H1 (cell line): ENCODE results near the gene SLC22A15. TPM values are rescaled to one million over a fixed set of nuclear protein-coding genes. Genes with fewer than 3 reads are reported as not detected.

Source experiments
- CTCF ChIA-PET: fragments of 300-600 bp; sonication (Branson Sonifier 250); formaldehyde crosslinking; loops from one replicate; lab custom pipeline; 2021; ENCODE audit not compliant: partially characterized antibody; lab: Charles Lee
- POLR2A ChIA-PET: fragments of 300-600 bp; sonication (Branson Sonifier 250); formaldehyde crosslinking; loops from one replicate; lab custom pipeline; 2021; ENCODE audit warnings: inconsistent platforms; ENCODE audit not compliant: partially characterized antibody; lab: Charles Lee
- DNase-seq, 2 experiments: peaks; one replicate each; pipeline versions ENCODE4 v3.0.0 to v3.0.0-alpha.2; 2010 to 2022; ENCODE audit warnings: low spot score in 2 of 2, low read depth in 1 of 2, mixed read lengths in 1 of 2
- FAIRE-seq: peaks from 2 replicates; lab custom pipeline; 2011; peaks lifted over from hg19 to GRCh38; lab: Jason Lieb, UNC
- H2AFZ ChIP-seq: 2 replicates; pipeline ENCODE4 v1.8.1; 2012; ENCODE audit warnings: low read length, inconsistent platforms
- H2AK5ac ChIP-seq: 2 replicates; pipeline ENCODE4 v1.6.1; 2013; ENCODE audit warnings: low read depth, low read length
- H2BK120ac ChIP-seq: replicated peaks from 2 replicates; pipeline ENCODE3; 2013; ENCODE audit warnings: low read depth, low read length, inconsistent platforms
- H2BK12ac ChIP-seq: 2 replicates; pipeline ENCODE4 v1.6.1; 2013; ENCODE audit warnings: low read depth, low read length
- H2BK15ac ChIP-seq: 2 replicates; pipeline ENCODE4 v1.6.1; 2013; ENCODE audit warnings: low read length
- H2BK20ac ChIP-seq: 2 replicates; pipeline ENCODE4 v1.6.1; 2013; ENCODE audit warnings: low read length
- H2BK5ac ChIP-seq: 2 replicates; pipeline ENCODE4 v1.6.1; 2013; ENCODE audit warnings: low read depth, low read length
- H3K14ac ChIP-seq: 2 replicates; pipeline ENCODE4 v1.6.1; 2013; ENCODE audit warnings: inconsistent platforms; ENCODE audit not compliant: insufficient read length
- H3K18ac ChIP-seq: 2 replicates; pipeline ENCODE4 v1.6.1; 2013; ENCODE audit warnings: low read length; ENCODE audit errors: extremely low read depth
- H3K23ac ChIP-seq: 2 replicates; pipeline ENCODE4 v1.6.1; 2013; ENCODE audit warnings: inconsistent platforms; ENCODE audit not compliant: insufficient read length
- H3K23me2 ChIP-seq: 2 replicates; pipeline ENCODE4 v1.6.1; 2013; ENCODE audit warnings: low read depth, low read length
- H3K27ac ChIP-seq: 2 replicates; pipeline ENCODE4 v1.6.1; 2011; ENCODE audit warnings: low read depth, low read length, inconsistent platforms
- H3K27me3 ChIP-seq, 4 experiments: replicated peaks in 1 of 4; 1 replicate in 1 of 4; 2 replicates in 3 of 4; pipeline versions ENCODE4 v1.6.1 to v1.8.1; 2011 to 2013; ENCODE audit warnings: low read length in 3 of 4, mild to moderate bottlenecking in 3 of 4, inconsistent platforms in 2 of 4, mixed read lengths in 2 of 4, moderate library complexity in 1 of 4; ENCODE audit not compliant: control insufficient read depth in 3 of 4, insufficient read depth in 3 of 4; ENCODE audit errors: extremely low read depth in 1 of 4
- H3K36me3 ChIP-seq, 4 experiments: 2 replicates each; pipeline versions ENCODE4 v1.6.1 to v1.8.1; 2011 to 2013; ENCODE audit warnings: mild to moderate bottlenecking in 4 of 4, low read length in 3 of 4, moderate library complexity in 2 of 4, control low read depth in 1 of 4, inconsistent platforms in 1 of 4; ENCODE audit not compliant: insufficient read depth in 4 of 4, control insufficient read depth in 2 of 4
- H3K4ac ChIP-seq: replicated peaks from 2 replicates; pipeline ENCODE3; 2013; ENCODE audit warnings: low read length, low read depth, mixed read lengths, inconsistent platforms; ENCODE audit not compliant: insufficient read length
- H3K4me1 ChIP-seq, 4 experiments: replicated peaks in 1 of 4; 1 replicate in 1 of 4; 2 replicates in 3 of 4; pipeline versions ENCODE4 v1.6.1 to v1.8.1; 2011 to 2013; ENCODE audit warnings: low read length in 3 of 4, inconsistent platforms in 2 of 4, mixed read lengths in 1 of 4; ENCODE audit not compliant: insufficient read depth in 4 of 4, control insufficient read depth in 3 of 4
- H3K4me2 ChIP-seq, 2 experiments: 2 replicates each; pipeline versions ENCODE4 v1.6.1 to v1.8.1; 2011 to 2013; ENCODE audit warnings: low read depth in 2 of 2, low read length in 2 of 2, control low read depth in 1 of 2, inconsistent platforms in 1 of 2, mild to moderate bottlenecking in 1 of 2; ENCODE audit not compliant: insufficient read depth in 1 of 2
- H3K4me3 ChIP-seq, 4 experiments: fragments of 200-600, 300-600 bp in 1 of 4; sonication (generic), shearing (Covaris generic), sonication (Bioruptor Twin) in 1 of 4; 2 replicates each; pipeline versions ENCODE4 v1.5.1 to v1.8.1; 2011 to 2016; ENCODE audit warnings: low read length in 4 of 4, low read depth in 3 of 4, control low read depth in 2 of 4, inconsistent platforms in 2 of 4, mild to moderate bottlenecking in 2 of 4, mixed read lengths in 1 of 4, moderate library complexity in 1 of 4; ENCODE audit not compliant: insufficient read depth in 2 of 4; ENCODE audit errors: extremely low read depth in 1 of 4
- H3K56ac ChIP-seq: replicated peaks from 2 replicates; pipeline ENCODE3; 2013; ENCODE audit warnings: low read depth, mild to moderate bottlenecking, mixed read lengths, low read length, inconsistent platforms; ENCODE audit not compliant: insufficient read length
- H3K79me1 ChIP-seq: 2 replicates; pipeline ENCODE4 v1.6.1; 2013; ENCODE audit warnings: low read depth, low read length, control low read depth
- H3K79me2 ChIP-seq, 2 experiments: 2 replicates each; pipeline versions ENCODE4 v1.6.1 to v1.8.1; 2012 to 2013; ENCODE audit warnings: low read length in 2 of 2, mild to moderate bottlenecking in 2 of 2, inconsistent platforms in 1 of 2; ENCODE audit not compliant: insufficient read depth in 2 of 2, control insufficient read depth in 1 of 2
- H3K9ac ChIP-seq, 4 experiments: replicated peaks in 1 of 4; 1 replicate in 1 of 4; 2 replicates in 3 of 4; pipeline versions ENCODE4 v1.6.1 to v1.8.1; 2011 to 2013; ENCODE audit warnings: low read depth in 3 of 4, low read length in 3 of 4, control low read depth in 2 of 4, mild to moderate bottlenecking in 2 of 4, moderate library complexity in 2 of 4, inconsistent platforms in 1 of 4; ENCODE audit errors: extremely low read depth in 1 of 4
- H3K9me3 ChIP-seq, 2 experiments: 2 replicates each; pipeline versions ENCODE4 v1.6.1 to v1.8.1; 2012 to 2013; ENCODE audit warnings: mild to moderate bottlenecking in 2 of 2, moderate library complexity in 2 of 2, control low read depth in 1 of 2, inconsistent platforms in 1 of 2, low read depth in 1 of 2, low read length in 1 of 2, mixed read lengths in 1 of 2; ENCODE audit not compliant: insufficient read depth in 2 of 2
- H4K20me1 ChIP-seq, 2 experiments: replicated peaks in 1 of 2; 2 replicates each; pipeline versions ENCODE3 to v1.8.1; 2011 to 2013; ENCODE audit warnings: inconsistent platforms in 2 of 2, low read length in 2 of 2, mild to moderate bottlenecking in 1 of 2; ENCODE audit not compliant: insufficient read depth in 2 of 2, control insufficient read depth in 1 of 2
- H4K5ac ChIP-seq: 2 replicates; pipeline ENCODE4 v1.6.1; 2013; ENCODE audit warnings: low read length, low read depth, mixed read lengths, inconsistent platforms; ENCODE audit not compliant: insufficient read length
- H4K8ac ChIP-seq: 2 replicates; pipeline ENCODE4 v1.8.0; 2013; ENCODE audit warnings: mild to moderate bottlenecking, moderate library complexity, low read length, inconsistent platforms; ENCODE audit not compliant: insufficient read depth; ENCODE audit errors: extremely low read depth
- H4K91ac ChIP-seq: replicated peaks from 2 replicates; pipeline ENCODE3; 2013; ENCODE audit warnings: low read length, mixed read lengths, inconsistent platforms; ENCODE audit not compliant: insufficient read length
- BCL11A ChIP-seq, 2 experiments: IDR thresholded peaks; one replicate each; pipeline ENCODE4 v1.6.1; 2011; ENCODE audit warnings: low read depth in 2 of 2, low read length in 2 of 2, mild to moderate bottlenecking in 2 of 2
- CBX5 ChIP-seq: fragments of 300-800, 300-1000 bp; sonication (generic); IDR thresholded peaks from 2 replicates; pipeline ENCODE4 v1.7.1; 2016; ENCODE audit warnings: antibody characterized with exemption, low read length, low read depth
- CREB1 ChIP-seq: IDR thresholded peaks from 2 replicates; pipeline ENCODE4 v1.6.1; 2012; ENCODE audit warnings: inconsistent platforms
- JUN ChIP-seq: IDR thresholded peaks from 2 replicates; pipeline ENCODE4 v1.6.1; 2011; ENCODE audit warnings: low read depth, mild to moderate bottlenecking, improper control_type of control experiment, low read length
- KDM1A ChIP-seq: fragments of 200-600, 300-600 bp; sonication (generic); IDR thresholded peaks from 2 replicates; pipeline ENCODE4 v1.7.1; 2016; ENCODE audit warnings: mild to moderate bottlenecking, low read length, borderline replicate concordance
- MAFK ChIP-seq: IDR thresholded peaks from 2 replicates; pipeline ENCODE4 v1.6.1; 2012; ENCODE audit warnings: low read depth, mild to moderate bottlenecking, improper control_type of control experiment, low read length
- SIN3A ChIP-seq, 2 experiments: IDR thresholded peaks in 1 of 2; conservative IDR thresholded peaks in 1 of 2; 2 replicates each; pipeline ENCODE4 v1.6.1; 2011 to 2012; ENCODE audit warnings: low read length in 2 of 2, improper control_type of control experiment in 1 of 2, low read depth in 1 of 2, mild to moderate bottlenecking in 1 of 2
- SP4 ChIP-seq: IDR thresholded peaks from 2 replicates; pipeline ENCODE4 v1.6.1; 2012; ENCODE audit warnings: low read length, inconsistent platforms
- WGBS, 2 experiments: shearing (Covaris generic) in 1 of 2; methylation state at CpG; one replicate each; pipeline versions ENCODE4 v1.1.6 to v1.1.7; 2013 to 2015; ENCODE audit warnings: low lambda C conversion rate in 2 of 2, mixed read lengths in 2 of 2, inconsistent platforms in 1 of 2, low coverage in 1 of 2, missing lambda C conversion rate in 1 of 2; ENCODE audit not compliant: insufficient replicate concordance in 2 of 2, insufficient coverage in 1 of 2, insufficient read length in 1 of 2; ENCODE audit errors: extremely low coverage in 1 of 2, missing lambda C conversion rate in 1 of 2; 5-methylcytosine and 5-hydroxymethylcytosine counted together
- polyA plus RNA-seq, 7 experiments: library from polyadenylated mRNA; depleted of rRNA in 3 of 7; stranded (reverse) in 5 of 7; unstranded in 2 of 7; fragments of >200 nt in 5 of 7; fragments of 200-250 nt in 2 of 7; gene quantifications; 1 replicate in 5 of 7; 2 replicates in 1 of 7; 4 replicates in 1 of 7; pipeline versions ENCODE4 v1.2.1 to v1.2.3, GENCODE V29; 2011 to 2013; ENCODE audit warnings: missing spikeins in 2 of 7, mixed read lengths in 2 of 7
- total RNA-seq: library from RNA; stranded (reverse); fragmentation: NEBNext Ultra II Directional; extraction: Animal tissue kit (Norgen Biotek cat#: 25700); gene quantifications from 2 replicates; pipeline ENCODE4 v1.2.1, GENCODE V29; 2021

SLC22A15 gene
- total and polyA plus RNA-seq, 2 of the 8 experiments (the other 6 are each of a cell fraction or from before 2014, with no cell fraction given): 3.2 to 3.3 TPM

DNA sequence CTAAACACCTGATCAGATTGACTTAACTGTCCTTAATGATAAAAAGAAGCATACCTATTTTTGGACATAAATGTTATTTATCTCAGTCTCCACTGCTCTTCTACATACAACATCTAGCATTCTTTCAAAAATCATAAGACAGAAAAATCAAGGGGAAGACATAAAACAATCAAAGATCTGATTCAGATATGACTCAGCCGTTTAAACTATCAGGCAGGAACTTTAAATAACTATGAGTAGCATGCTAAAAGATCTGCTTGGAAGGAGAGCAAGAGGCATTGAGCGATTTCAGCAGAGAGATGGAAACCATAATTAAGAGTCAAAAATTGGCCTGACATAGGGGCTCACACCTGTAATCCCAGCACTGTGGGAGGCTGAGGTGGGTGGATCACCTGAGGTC is 27.2 kb upstream of the SLC22A15 start:
- Histone ChIP-seq H4K20me1 (no peaks in the 10 kb centered on the region), H3K27ac (no peak overlapping the region)
- CTCF ChIA-PET: no interaction called here

More for the DNA sequence above, 27.2 kb upstream of the SLC22A15 start:
- Histone ChIP-seq H4K91ac (no peak overlapping the region), H3K27me3 (no peaks in the 10 kb centered on the region), H2AK5ac (no peak overlapping the region), H3K23ac (no peak overlapping the region), H2AFZ (no peak overlapping the region), H3K14ac (no peak overlapping the region), H3K4me2 (no peak overlapping the region), H3K36me3 (no peaks in the 10 kb centered on the region), H2BK120ac (no peak overlapping the region), H3K9ac (no peak overlapping the region), H2BK20ac (no peak overlapping the region), H4K5ac (no peak overlapping the region), H3K4me3 (no peak overlapping the region), H2BK15ac (no peak overlapping the region), H3K4me1 (peaks cover 0 to 3% (median 0%) of the 10 kb centered on the region in 4 experiments; a peak in 1 of 7 replicates), H3K79me1 (no peaks in the 10 kb centered on the region), H3K4ac (no peak overlapping the region), H2BK5ac (no peak overlapping the region), H3K56ac (no peak overlapping the region), H2BK12ac (no peak overlapping the region), H3K18ac (no peak overlapping the region), H3K9me3 (no peaks in the 10 kb centered on the region), H3K79me2 (no peaks in the 10 kb centered on the region), H3K23me2 (no peaks in the 10 kb centered on the region; the same call in 1 of the 2 replicates), H4K8ac (no peak overlapping the region)
- TF ChIP-seq CBX5 (no peak), BCL11A (IDR thresholded peaks at IDR 0.05; ENCODE audit: low read depth in 2 of 2, low read length in 2 of 2) (no peak), SP4 (no peak), JUN (no peak), MAFK (no peak), KDM1A (no peak), SIN3A (conservative IDR thresholded peaks at IDR 0.05 in 1 of 2, IDR thresholded peaks at IDR 0.05 in 1 of 2; ENCODE audit: low read depth in 1 of 2, low read length in 2 of 2) (no peak), CREB1 (no peak)
- POLR2A ChIA-PET: no interaction called here
- 89% methylated on average over 2 of the region's 2 CpGs; no CpG with 5 or more reads in 1 of the 2 experiments for WGBS, 2 experiments
- DNase-seq (no peak), FAIRE-seq (no peak)
